GM19324 (cell line): Measurements from ENCODE around the gene OR8K5.
"Not testable (repeated sequence)": the region's sequence is repeated elsewhere in the genome, so short reads cannot be mapped to it uniquely, and the experiment has no call there.

Experiments
- ATAC-seq: cut with Tn5 transposase; IDR thresholded peaks from one replicate; pipeline ENCODE4 v1.9.1; 2021; ENCODE audit warnings: mild to moderate bottlenecking, moderate library complexity; ENCODE audit not compliant: unreplicated experiment, low FRiP score

OR8K5 gene

GRCh38 chr11:56160217-56160616 lies at the start of gene OR8K5:
TSS of gene OR8K5 (minus strand) at chr11:56160317. CDS start at chr11:56160317, 0 bp downstream.
- no peak for ATAC-seq

- ATAC-seq: no peak
Observed at GRCh38 chr11:56207790-56208189, 47.7 kb upstream of the OR8K5 start.

DNA sequence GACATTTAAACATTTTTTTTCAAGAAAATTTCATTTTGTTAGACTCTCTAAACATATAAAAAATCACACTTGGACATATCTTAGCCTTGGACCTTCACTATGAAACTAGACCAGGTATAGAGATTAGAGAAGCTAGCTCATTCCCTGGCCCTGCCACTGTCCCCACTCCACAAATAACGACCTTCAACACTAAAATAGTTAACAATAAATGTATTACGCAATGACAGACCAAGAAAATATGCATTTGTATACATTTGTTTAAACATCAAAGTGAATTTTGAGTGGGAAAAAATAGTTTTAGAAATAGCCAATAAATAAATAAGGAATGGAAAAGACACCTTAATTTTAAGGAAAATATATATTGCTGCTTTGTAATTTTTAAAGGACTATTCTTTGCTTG lies 37.2 kb upstream of the OR8K5 start:
- no peak for ATAC-seq

- ATAC-seq: no peak
Observed at GRCh38 chr11:56196705-56197104, 36.6 kb upstream of the OR8K5 start.

- no peak for ATAC-seq
Observed at GRCh38 chr11:56188602-56189001, 28.5 kb upstream of the OR8K5 start.

GRCh38 chr11:56183459-56183858 lies 23.3 kb upstream of the OR8K5 start:
- no peak for ATAC-seq

GRCh38 chr11:56176318-56176717 lies 16.2 kb upstream of the OR8K5 start, which contains the start of gene OR5J2:
TSS of gene OR5J2 (plus strand) at chr11:56176618. CDS start at chr11:56176618, 0 bp downstream.
- no peak for ATAC-seq

DNA sequence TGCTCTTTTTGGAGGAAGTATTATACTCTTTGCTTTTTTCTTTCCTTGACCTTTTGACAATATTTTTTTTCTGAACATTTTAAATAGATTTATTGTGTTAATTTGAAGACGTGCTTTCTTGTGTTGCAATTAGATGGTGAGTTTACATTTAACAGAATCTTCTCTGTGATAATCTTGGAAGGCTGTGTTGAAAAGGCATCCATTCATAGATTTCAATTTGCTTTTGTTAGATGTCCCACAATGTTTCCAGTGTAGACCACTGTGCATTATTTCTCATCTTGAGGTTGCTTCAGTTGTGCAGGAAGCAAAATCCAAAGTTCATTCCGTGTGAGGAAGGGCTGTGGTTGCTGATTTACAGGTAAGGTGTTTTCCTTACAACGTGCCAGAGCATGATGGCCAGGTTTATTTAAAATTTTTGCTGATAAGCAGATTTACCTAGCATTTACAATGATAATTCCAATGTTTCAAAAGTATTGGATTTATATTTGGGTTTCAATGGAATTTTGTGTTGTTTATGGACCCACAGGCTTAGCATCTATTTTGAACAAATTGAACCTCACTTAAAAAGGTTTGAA lies 12.2 kb upstream of the OR8K5 start:
- ATAC-seq: no peak

DNA sequence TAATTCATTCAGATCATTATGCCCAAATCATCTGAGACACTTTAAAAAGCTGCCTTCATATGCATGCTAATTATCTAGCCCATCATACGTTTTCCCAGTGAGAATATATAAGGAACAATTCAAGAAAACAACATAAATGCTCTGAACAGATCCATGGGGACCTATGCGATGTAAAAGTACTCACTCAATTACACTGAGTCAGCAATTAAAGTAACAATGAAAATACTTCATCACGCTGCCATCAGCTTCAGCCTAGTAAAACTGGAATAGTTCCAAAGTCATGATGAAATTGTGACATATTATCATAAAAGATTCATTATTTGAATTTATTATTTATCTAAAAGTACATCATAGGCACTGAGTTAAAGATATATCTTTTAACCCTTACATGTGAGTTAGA lies 3.7 kb upstream of the OR8K5 start:
- no peak for ATAC-seq

DNA sequence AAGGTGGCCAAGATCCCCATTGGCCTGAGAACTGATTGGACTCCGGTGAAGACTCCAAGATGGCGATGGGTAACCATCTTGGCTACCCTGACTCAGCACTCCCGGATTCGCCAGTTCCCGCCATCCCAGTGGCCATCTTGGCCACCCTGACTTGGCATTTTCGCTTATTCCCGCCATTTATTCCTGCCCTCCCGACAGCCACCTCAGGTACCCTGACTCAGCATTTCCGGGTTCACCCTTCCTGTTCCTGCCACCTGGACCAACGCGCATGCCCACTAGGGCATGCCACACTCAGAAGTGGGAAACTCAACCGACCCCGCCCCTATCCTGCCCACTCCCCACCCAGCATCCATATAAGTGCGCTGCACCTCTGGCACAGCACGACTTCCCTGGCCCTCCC lies 7.8 kb downstream of the OR8K5 start:
- ATAC-seq: no peak

- ATAC-seq: no peak
Observed at GRCh38 chr11:56151376-56151775, 8.7 kb downstream of the OR8K5 start.

DNA sequence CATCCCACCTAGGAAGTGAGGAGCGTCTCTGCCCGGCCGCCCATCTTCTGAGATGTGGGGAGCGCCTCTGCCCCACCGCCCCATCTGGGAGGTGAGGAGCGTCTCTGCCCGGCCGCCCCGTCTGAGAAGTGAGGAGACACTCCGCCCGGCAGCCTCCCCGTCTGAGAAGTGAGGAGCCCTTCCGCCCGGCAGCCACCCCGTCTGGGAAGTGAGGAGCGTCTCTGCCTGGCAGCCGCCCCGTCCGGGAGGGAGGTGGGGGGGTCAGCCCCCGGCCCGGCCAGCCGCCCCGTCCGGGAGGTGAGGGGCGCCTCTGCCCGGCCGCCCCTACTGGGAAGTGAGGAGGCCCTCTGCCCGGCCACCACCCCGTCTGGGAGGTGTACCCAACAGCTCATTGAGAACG lies 16.4 kb downstream of the OR8K5 start:
- ATAC-seq: not testable (repeated sequence)

DNA sequence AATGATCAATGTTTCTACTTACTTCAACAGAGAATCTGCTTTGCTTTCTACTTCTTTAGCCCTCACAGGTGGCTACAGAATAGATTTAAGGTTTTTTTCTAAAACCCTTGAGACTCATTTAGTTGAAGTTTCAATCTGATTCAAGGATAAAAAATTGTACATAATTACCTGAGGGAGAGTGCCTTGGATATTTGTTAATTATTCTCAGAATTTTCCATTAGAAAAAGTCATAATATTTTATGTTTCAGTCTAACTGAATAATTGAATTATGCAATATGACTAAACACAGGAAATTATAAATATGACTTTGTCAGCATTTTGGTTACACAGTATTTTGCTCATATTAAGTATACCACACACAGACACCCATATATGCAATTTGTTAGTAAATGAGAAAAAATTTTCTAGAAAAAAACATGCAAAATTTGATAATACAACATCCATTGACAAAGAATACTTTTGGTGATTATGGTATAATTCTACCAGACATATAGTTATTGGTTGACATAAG lies 19.9 kb downstream of the OR8K5 start, which contains the start of gene OR8J3:
TSS of gene OR8J3 (minus strand) at position 51 of the 511 bp plus-strand sequence. CDS start 2,483 bp downstream, outside the sequence.
- ATAC-seq: no peak

DNA sequence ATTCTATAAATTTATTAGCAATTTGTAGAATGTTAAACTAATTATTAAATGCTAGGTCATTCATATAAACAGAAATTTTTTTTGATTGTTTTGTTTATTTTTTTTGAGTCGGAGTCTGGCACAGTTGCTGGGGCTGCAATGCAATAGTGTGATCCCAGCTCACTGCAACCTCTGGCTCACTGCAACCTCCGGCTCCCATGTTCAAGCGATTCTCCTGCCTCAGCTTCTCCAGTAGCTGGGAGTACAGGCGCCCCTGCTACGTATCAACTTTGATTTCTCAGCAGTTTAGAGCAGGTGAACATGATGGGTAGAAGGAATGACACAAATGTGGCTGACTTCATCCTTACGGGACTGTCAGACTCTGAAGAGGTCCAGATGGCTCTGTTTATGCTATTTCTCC lies 38.0 kb downstream of the OR8K5 start, which contains the start of gene OR8H3:
TSS of gene OR8H3 (plus strand) at position 301 of the 400 bp plus-strand sequence. CDS start at position 301, 0 bp downstream.
- no peak for ATAC-seq
